GM06990 (cell line): ENCODE data around the gene TAF1.

Experiments used
- DNase-seq: peaks from one replicate; pipeline ENCODE4 v3.0.0-alpha.2; 2011; ENCODE audit not compliant: insufficient read length; ENCODE audit errors: extremely low read depth
- H3K27me3 ChIP-seq: replicated peaks from 2 replicates; pipeline ENCODE4 v1.6.0; 2011; ENCODE audit warnings: low read length; ENCODE audit not compliant: control insufficient read depth, insufficient read depth
- H3K36me3 ChIP-seq: 2 replicates; pipeline ENCODE4 v1.5.1; 2011; ENCODE audit warnings: low read length; ENCODE audit not compliant: control insufficient read depth, insufficient read depth
- H3K4me3 ChIP-seq: replicated peaks from 2 replicates; pipeline ENCODE4 v1.5.1; 2011; ENCODE audit warnings: low read depth, mild to moderate bottlenecking, control low read depth, low read length
- TF ChIP-seq, protein P1 (sequence below): IDR thresholded peaks from 2 replicates; pipeline ENCODE4 v1.5.1; 2011; ENCODE audit warnings: low read length, control low read depth, mild to moderate bottlenecking, inconsistent platforms; ENCODE audit not compliant: insufficient read depth, poor library complexity, severe bottlenecking

Gene TAF1

GRCh38 chrX:71453056-71453455, 86.9 kb downstream of the TAF1 start:
- no peak overlapping the region for H3K4me3 ChIP-seq
- TF ChIP-seq, protein P1, sequence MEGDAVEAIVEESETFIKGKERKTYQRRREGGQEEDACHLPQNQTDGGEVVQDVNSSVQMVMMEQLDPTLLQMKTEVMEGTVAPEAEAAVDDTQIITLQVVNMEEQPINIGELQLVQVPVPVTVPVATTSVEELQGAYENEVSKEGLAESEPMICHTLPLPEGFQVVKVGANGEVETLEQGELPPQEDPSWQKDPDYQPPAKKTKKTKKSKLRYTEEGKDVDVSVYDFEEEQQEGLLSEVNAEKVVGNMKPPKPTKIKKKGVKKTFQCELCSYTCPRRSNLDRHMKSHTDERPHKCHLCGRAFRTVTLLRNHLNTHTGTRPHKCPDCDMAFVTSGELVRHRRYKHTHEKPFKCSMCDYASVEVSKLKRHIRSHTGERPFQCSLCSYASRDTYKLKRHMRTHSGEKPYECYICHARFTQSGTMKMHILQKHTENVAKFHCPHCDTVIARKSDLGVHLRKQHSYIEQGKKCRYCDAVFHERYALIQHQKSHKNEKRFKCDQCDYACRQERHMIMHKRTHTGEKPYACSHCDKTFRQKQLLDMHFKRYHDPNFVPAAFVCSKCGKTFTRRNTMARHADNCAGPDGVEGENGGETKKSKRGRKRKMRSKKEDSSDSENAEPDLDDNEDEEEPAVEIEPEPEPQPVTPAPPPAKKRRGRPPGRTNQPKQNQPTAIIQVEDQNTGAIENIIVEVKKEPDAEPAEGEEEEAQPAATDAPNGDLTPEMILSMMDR = no peak
- peaks cover 3% of the 10 kb centered on the region for H3K36me3 ChIP-seq
- H3K27me3 ChIP-seq = no peaks in the 10 kb centered on the region
- DNase-seq = no peak

- H3K4me3 ChIP-seq = no peak overlapping the region
- H3K27me3 ChIP-seq = no peaks in the 10 kb centered on the region
- no peak for DNase-seq
- peaks cover 3% of the 10 kb centered on the region for H3K36me3 ChIP-seq
- TF ChIP-seq, protein P1 = no peak
Observed at GRCh38 chrX:71454222-71454621, 88.1 kb downstream of the TAF1 start.

DNA sequence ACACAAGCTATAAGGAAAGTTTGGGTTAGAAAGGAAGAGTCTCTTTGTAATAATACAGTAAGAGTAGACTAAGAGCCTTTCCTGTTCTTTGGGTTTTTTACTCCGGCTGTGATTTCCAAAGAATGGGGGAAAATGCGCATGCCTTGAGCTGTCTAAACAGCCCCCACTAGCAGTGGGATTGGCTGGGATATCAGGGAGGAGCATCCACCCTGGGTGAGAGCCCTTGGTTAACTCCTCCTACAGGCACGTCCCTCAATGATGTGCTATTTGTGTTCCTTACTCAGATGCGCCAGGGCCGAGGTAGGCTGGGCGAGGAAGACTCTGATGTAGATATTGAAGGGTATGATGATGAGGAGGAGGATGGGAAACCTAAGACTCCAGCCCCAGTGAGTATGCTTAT, 92.7 kb downstream of the TAF1 start:
- TF ChIP-seq, protein P1 = no peak
- Histone ChIP-seq H3K36me3 (peaks cover 5% of the 10 kb centered on the region), H3K27me3 (no peaks in the 10 kb centered on the region), H3K4me3 (no peak overlapping the region)
- no peak for DNase-seq

GRCh38 chrX:71464968-71465367, 98.8 kb downstream of the TAF1 start:
- Histone ChIP-seq H3K27me3 (no peaks in the 10 kb centered on the region), H3K4me3 (no peak overlapping the region), H3K36me3 (no peaks in the 10 kb centered on the region; the same call in 1 of the 2 replicates)
- no peak for DNase-seq
- TF ChIP-seq, protein P1 = no peak

- no peak for DNase-seq
- no peaks in the 10 kb centered on the region for H3K27me3 ChIP-seq
- no peak overlapping the region for H3K4me3 ChIP-seq
- TF ChIP-seq, protein P1 = no peak
- no peaks in the 10 kb centered on the region; the same call in 1 of the 2 replicates for H3K36me3 ChIP-seq
Observed at GRCh38 chrX:71466979-71467523, 100.9 kb downstream of the TAF1 start.
